NCI-H460 (cell line): Measurements from ENCODE around the gene CD59. TPM values are rescaled to one million over a fixed set of nuclear protein-coding genes. Genes with fewer than 3 reads are reported as not detected.

Experiments used
- total RNA-seq: library from RNA; depleted of rRNA; stranded (reverse); fragments of >200 nt; shearing (Covaris generic); gene quantifications from 2 replicates; pipeline ENCODE4 v1.2.3, GENCODE V29; 2014; rRNA removed

Gene CD59
- total RNA-seq, 1 experiment from 2014 or later: 62.7 TPM

Other genes starting within 250 kb of the CD59 start
- gene C11orf91, start 35.6 kb downstream of the CD59 start, total RNA-seq: not detected in 2 replicates
- gene FBXO3, start 38.1 kb upstream of the CD59 start, total RNA-seq: 19.8 and 21.5 TPM in 2 replicates
- gene LMO2, start 155.7 kb upstream of the CD59 start, total RNA-seq: 0.20 TPM in 1 of 2 replicates, not detected in the other